ENCODE measurements around the gene ABCA1. TPM values are rescaled to one million over a fixed set of nuclear protein-coding genes. Genes with fewer than 3 reads are reported as not detected.

The ABCA1 gene
- total RNA-seq, 1 experiment from 2014 or later, result 2.3 TPM

- intact Hi-C loops (cut with micrococcal nuclease), result no loop called here
- H3K4me3 ChIP-seq (ENCODE audit: low read length), result no peak overlapping the region
- H3K79me2 ChIP-seq (ENCODE audit: low read length), result no peaks in the 10 kb centered on the region
- ChIA-PET POLR2A (ENCODE audit: unreplicated experiment) (no interaction called here), CTCF (no interaction called here)
- ATAC-seq (no peak), DNase-seq (no peak)
- no peaks in the 10 kb centered on the region for H3K4me1 ChIP-seq (ENCODE audit: insufficient read depth, low read length)
- no peaks in the 10 kb centered on the region for H3K27me3 ChIP-seq (ENCODE audit: low read length)
- no peaks in the 10 kb centered on the region for H3K9me3 ChIP-seq (ENCODE audit: low read length)
- H3K9me2 ChIP-seq (replicated peaks; ENCODE audit: low read length), result no peaks in the 10 kb centered on the region
- H3K4me2 ChIP-seq (ENCODE audit: low read length), result no peak overlapping the region
- no TSS peak for BruUV-seq (replicated peaks)
- no peak overlapping the region for H2AFZ ChIP-seq (ENCODE audit: low read length)
- no peaks in the 10 kb centered on the region for H4K20me1 ChIP-seq (ENCODE audit: low read length)
- H3K36me3 ChIP-seq (ENCODE audit: low read depth, low read length), result no peaks in the 10 kb centered on the region
- no peak overlapping the region for H3K27ac ChIP-seq (ENCODE audit: low read length)
- H3K9ac ChIP-seq (ENCODE audit: low read length), result no peak overlapping the region
- H3F3A ChIP-seq (ENCODE audit: low read length, unreplicated experiment), result no peaks in the 10 kb centered on the region
- TF ChIP-seq CTCF (conservative IDR thresholded peaks at IDR 0.05; ENCODE audit: low read depth, low read length) (no peak), EZH2phosphoT487 (IDR thresholded peaks at IDR 0.05; ENCODE audit: borderline replicate concordance, low read length) (no peak), EZH2 (IDR thresholded peaks at IDR 0.05; ENCODE audit: low read length, unreplicated experiment) (no peak)
Observed at GRCh38 chr9:104774831-104775573, 153.0 kb downstream of the ABCA1 start.

- no peaks in the 10 kb centered on the region for H4K20me1 ChIP-seq (ENCODE audit: low read length)
- no peak overlapping the region for H3K4me2 ChIP-seq (ENCODE audit: low read length)
- CTCF ChIA-PET, result no interaction called here
- H3K9me3 ChIP-seq (ENCODE audit: low read length), result no peaks in the 10 kb centered on the region
- no peaks in the 10 kb centered on the region for H3K9me2 ChIP-seq (replicated peaks; ENCODE audit: low read length)
- POLR2A ChIA-PET (ENCODE audit: unreplicated experiment), result no interaction called here
- intact Hi-C loops (cut with micrococcal nuclease), result no loop called here
- BruUV-seq (replicated peaks), result no TSS peak
- TF ChIP-seq EZH2 (IDR thresholded peaks at IDR 0.05; ENCODE audit: low read length, unreplicated experiment) (no peak), EZH2phosphoT487 (IDR thresholded peaks at IDR 0.05; ENCODE audit: borderline replicate concordance, low read length) (no peak), CTCF (conservative IDR thresholded peaks at IDR 0.05; ENCODE audit: low read depth, low read length) (no peak)
- H2AFZ ChIP-seq (ENCODE audit: low read length), result no peak overlapping the region
- no peaks in the 10 kb centered on the region for H3F3A ChIP-seq (ENCODE audit: low read length, unreplicated experiment)
- H3K4me3 ChIP-seq (ENCODE audit: low read length), result no peak overlapping the region
- H3K4me1 ChIP-seq (ENCODE audit: insufficient read depth, low read length), result no peaks in the 10 kb centered on the region
- H3K36me3 ChIP-seq (ENCODE audit: low read depth, low read length), result no peaks in the 10 kb centered on the region
- no peak for DNase-seq
- H3K9ac ChIP-seq (ENCODE audit: low read length), result no peak overlapping the region
- no peak overlapping the region for H3K27ac ChIP-seq (ENCODE audit: low read length)
- H3K79me2 ChIP-seq (ENCODE audit: low read length), result no peaks in the 10 kb centered on the region
- H3K27me3 ChIP-seq (ENCODE audit: low read length), result no peaks in the 10 kb centered on the region
- ATAC-seq, result no peak
Observed at GRCh38 chr9:104774132-104774531, 153.8 kb downstream of the ABCA1 start.

DNA sequence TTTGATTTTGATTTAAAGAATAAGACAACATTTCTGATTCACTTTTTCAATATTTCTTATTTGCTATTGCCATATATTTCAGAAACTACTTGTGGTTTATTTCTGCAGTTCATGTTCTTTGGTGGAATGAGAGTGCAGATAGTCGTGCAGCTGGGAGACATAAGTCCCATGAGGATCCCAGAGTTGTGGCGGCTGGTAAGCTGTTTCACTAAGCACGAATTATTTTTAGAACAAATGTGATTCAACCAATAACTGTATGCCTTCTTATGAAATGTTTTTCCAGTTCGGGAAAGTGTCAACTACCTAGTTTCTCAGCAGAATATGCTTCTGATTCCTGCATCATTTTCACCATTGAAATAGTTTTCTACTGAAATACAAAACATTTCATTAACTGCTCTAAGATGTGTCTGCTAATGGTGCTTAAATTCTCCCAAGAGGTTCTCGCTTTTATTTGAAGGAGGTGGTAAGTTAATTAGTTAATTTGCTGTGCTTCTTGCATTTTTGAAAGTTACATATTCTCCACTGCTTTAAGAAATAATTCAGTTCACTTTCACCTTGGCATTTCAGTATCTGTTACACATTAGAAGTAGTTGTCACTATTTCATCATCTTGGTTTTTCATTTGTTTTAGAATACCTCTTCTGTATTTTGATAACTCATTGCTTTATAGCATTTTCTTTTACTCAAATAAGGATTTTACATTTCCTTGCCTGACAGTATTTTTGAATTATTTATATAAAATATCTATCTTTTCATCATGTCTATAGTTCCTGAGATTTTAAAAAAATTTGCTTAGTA, 155.0 kb downstream of the ABCA1 start:
- no TSS peak for BruUV-seq (replicated peaks)
- no peak overlapping the region for H3K4me3 ChIP-seq (ENCODE audit: low read length)
- intact Hi-C loops (cut with micrococcal nuclease), result no loop called here
- ChIA-PET POLR2A (ENCODE audit: unreplicated experiment) (interaction anchor here (0.7 kb wide), 1 partner anchor 678 kb away, joined by 8 read pairs; no protein-coding TSS in a partner anchor), CTCF (no interaction called here)
- no peak overlapping the region for H2AFZ ChIP-seq (ENCODE audit: low read length)
- H3K9me3 ChIP-seq (ENCODE audit: low read length), result no peaks in the 10 kb centered on the region
- H3K27me3 ChIP-seq (ENCODE audit: low read length), result no peaks in the 10 kb centered on the region
- no peak overlapping the region for H3K27ac ChIP-seq (ENCODE audit: low read length)
- H4K20me1 ChIP-seq (ENCODE audit: low read length), result no peaks in the 10 kb centered on the region
- H3K9me2 ChIP-seq (replicated peaks; ENCODE audit: low read length), result no peaks in the 10 kb centered on the region
- no peak for TF ChIP-seq EZH2 (IDR thresholded peaks at IDR 0.05; ENCODE audit: low read length, unreplicated experiment)
- no peak for TF ChIP-seq EZH2phosphoT487 (IDR thresholded peaks at IDR 0.05; ENCODE audit: borderline replicate concordance, low read length)
- no peak for TF ChIP-seq CTCF (conservative IDR thresholded peaks at IDR 0.05; ENCODE audit: low read depth, low read length)
- H3K79me2 ChIP-seq (ENCODE audit: low read length), result no peaks in the 10 kb centered on the region
- no peak overlapping the region for H3K9ac ChIP-seq (ENCODE audit: low read length)
- no peak overlapping the region for H3K4me2 ChIP-seq (ENCODE audit: low read length)
- H3F3A ChIP-seq (ENCODE audit: low read length, unreplicated experiment), result no peaks in the 10 kb centered on the region
- no peak for ATAC-seq
- no peaks in the 10 kb centered on the region for H3K4me1 ChIP-seq (ENCODE audit: insufficient read depth, low read length)
- no peaks in the 10 kb centered on the region for H3K36me3 ChIP-seq (ENCODE audit: low read depth, low read length)
- no peak for DNase-seq

Measured in PC-3 (cell line).